HEK293 (cell line): ENCODE data around the gene DIO3.

Source experiments
- CTCF ChIA-PET: fragments of 350-600 bp; formaldehyde crosslinking; extraction: SDS; loops from one replicate; lab custom pipeline; 2021; ENCODE audit warnings: antibody characterized with exemption; lab: Yijun Ruan, JAX
- POLR2A ChIA-PET: fragments of 300-600 bp; formaldehyde crosslinking; extraction: SDS; loops from one replicate; lab custom pipeline; 2020; ENCODE audit warnings: antibody characterized with exemption, inconsistent platforms; lab: Yijun Ruan, JAX
- H3K27ac ChIP-seq: fragments of 200-500 bp; sonication (Bioruptor generic); 2 replicates; pipeline ENCODE4 v1.5.1; 2014; ENCODE audit warnings: low read depth, low read length, control low read depth, inconsistent platforms; ENCODE audit errors: extremely low read depth
- H3K36me3 ChIP-seq, 2 experiments: fragments of 200-500 bp in 1 of 2; sonication (Bioruptor generic) in 1 of 2; 1 replicate in 1 of 2; 2 replicates in 1 of 2; pipeline ENCODE4 v1.5.1; 2014 to 2017; ENCODE audit warnings: inconsistent platforms in 2 of 2, low read length in 2 of 2; ENCODE audit not compliant: control insufficient read depth in 2 of 2, insufficient read depth in 1 of 2
- H3K4me1 ChIP-seq: fragments of 200-500 bp; sonication (Bioruptor generic); 2 replicates; pipeline ENCODE4 v1.5.1; 2014; ENCODE audit warnings: mild to moderate bottlenecking, low read length, inconsistent platforms; ENCODE audit not compliant: control insufficient read depth, insufficient read depth
- H3K4me3 ChIP-seq: 2 replicates; pipeline ENCODE4 v1.5.1; 2011; ENCODE audit warnings: low read depth, mild to moderate bottlenecking, control low read depth, low read length, moderate library complexity
- H3K9me3 ChIP-seq: fragments of 200-500 bp; sonication (Bioruptor generic); 2 replicates; pipeline ENCODE4 v1.5.1; 2014; ENCODE audit warnings: low read depth, low read length, inconsistent platforms; ENCODE audit not compliant: control insufficient read depth, insufficient read depth
- GLIS2 ChIP-seq: fragments of 450-650 bp; formaldehyde crosslinking; IDR thresholded peaks from 2 replicates; pipeline ENCODE4 v1.5.1; 2016; ENCODE audit warnings: missing biosample characterization, missing genetic modification characterization
- IKZF3 ChIP-seq: fragments of 450-650 bp; IDR thresholded peaks from 2 replicates; pipeline ENCODE4 v1.5.0; 2018; ENCODE audit warnings: missing biosample characterization, mild to moderate bottlenecking, missing genetic modification characterization, moderate library complexity
- PRDM10 ChIP-seq: fragments of 450-650 bp; formaldehyde crosslinking; IDR thresholded peaks from 2 replicates; pipeline ENCODE4 v1.5.1; 2016; ENCODE audit warnings: missing biosample characterization, missing genetic modification characterization
- PRDM4 ChIP-seq: fragments of 450-650 bp; formaldehyde crosslinking; IDR thresholded peaks from 2 replicates; pipeline ENCODE4 v1.5.1; 2017; ENCODE audit warnings: missing biosample characterization, missing genetic modification characterization
- ZBTB49 ChIP-seq: fragments of 450-650 bp; formaldehyde crosslinking; IDR thresholded peaks from 2 replicates; pipeline ENCODE4 v1.5.1; 2016; ENCODE audit warnings: missing biosample characterization, missing genetic modification characterization, low read depth
- ZNF274 ChIP-seq, 2 experiments: fragments of 200-500 bp in 1 of 2; fragments of 450-650 bp in 1 of 2; sonication (Bioruptor generic) in 1 of 2; formaldehyde crosslinking in 1 of 2; IDR thresholded peaks; 2 replicates each; pipeline versions ENCODE4 v1.5.1 to v1.6.1; 2014 to 2016; ENCODE audit warnings: borderline replicate concordance in 1 of 2, inconsistent platforms in 1 of 2, low read length in 1 of 2, missing biosample characterization in 1 of 2, missing genetic modification characterization in 1 of 2
- ZNF366 ChIP-seq: fragments of 450-650 bp; formaldehyde crosslinking; conservative IDR thresholded peaks from 2 replicates; pipeline ENCODE4 v1.5.1; 2016; ENCODE audit warnings: missing biosample characterization, missing genetic modification characterization
- ZNF518A ChIP-seq: fragments of 450-650 bp; formaldehyde crosslinking; conservative IDR thresholded peaks from 2 replicates; pipeline ENCODE4 v1.5.1; 2016; ENCODE audit warnings: low read depth, missing biosample characterization, missing genetic modification characterization
- ZNF561 ChIP-seq: fragments of 450-650 bp; IDR thresholded peaks from 2 replicates; pipeline ENCODE4 v1.5.1; 2018; ENCODE audit warnings: missing biosample characterization, missing genetic modification characterization, borderline replicate concordance
- ZNF747 ChIP-seq: fragments of 450-650 bp; formaldehyde crosslinking; IDR thresholded peaks from 2 replicates; pipeline ENCODE4 v1.5.1; 2016; ENCODE audit warnings: missing biosample characterization, missing genetic modification characterization
- ZNF777 ChIP-seq: fragments of 450-650 bp; formaldehyde crosslinking; IDR thresholded peaks from 2 replicates; pipeline ENCODE4 v1.5.1; 2017; ENCODE audit warnings: missing biosample characterization, missing genetic modification characterization, borderline replicate concordance
- ZNF830 ChIP-seq: fragments of 450-650 bp; IDR thresholded peaks from 2 replicates; pipeline ENCODE4 v1.5.0; 2018; ENCODE audit warnings: missing biosample characterization, missing genetic modification characterization, low read depth, mild to moderate bottlenecking, moderate library complexity

Gene DIO3

GRCh38 chr14:101599234-101599885 lies 38.1 kb downstream of the DIO3 start:
- Histone ChIP-seq H3K9me3 (no peaks in the 10 kb centered on the region), H3K4me1 (no peaks in the 10 kb centered on the region)
- CTCF ChIA-PET = no interaction called here
- TF ChIP-seq PRDM4 (tag by site-specific recombination) (no peak), ZNF366 (tag by site-specific recombination) (no peak), GLIS2 (no peak), ZNF777 (tag by site-specific recombination) (no peak), IKZF3 (tag by site-specific recombination) (no peak), ZNF561 (tag by site-specific recombination) (no peak), ZNF830 (tag by site-specific recombination) (no peak), ZNF518A (no peak), PRDM10 (tag by site-specific recombination) (no peak), ZNF747 (tag by site-specific recombination) (no peak), ZBTB49 (tag by site-specific recombination) (no peak), ZNF274 (IDR thresholded peaks at IDR 0.05; ENCODE audit: low read length) (no peak), ZNF274 (tag by site-specific recombination; IDR thresholded peaks at IDR 0.05; ENCODE audit: borderline replicate concordance) (no peak)
- TF ChIP-seq, all 188 proteins: peak for 0
- Histone ChIP-seq H3K27ac (no peak overlapping the region), H3K4me3 (no peak overlapping the region), H3K36me3 (no peaks in the 10 kb centered on the region)
- POLR2A ChIA-PET = no interaction called here
